Fibroblast of upper back skin (primary cell): ENCODE measurements around the gene MECP2.

Source experiments
- DNase-seq: peaks from one replicate; pipeline ENCODE4 v3.0.0-alpha.2; 2013

MECP2 gene

GRCh38 chrX:154030715-154031305 lies 66.7 kb downstream of the MECP2 start:
- DNase-seq: no peak

DNA sequence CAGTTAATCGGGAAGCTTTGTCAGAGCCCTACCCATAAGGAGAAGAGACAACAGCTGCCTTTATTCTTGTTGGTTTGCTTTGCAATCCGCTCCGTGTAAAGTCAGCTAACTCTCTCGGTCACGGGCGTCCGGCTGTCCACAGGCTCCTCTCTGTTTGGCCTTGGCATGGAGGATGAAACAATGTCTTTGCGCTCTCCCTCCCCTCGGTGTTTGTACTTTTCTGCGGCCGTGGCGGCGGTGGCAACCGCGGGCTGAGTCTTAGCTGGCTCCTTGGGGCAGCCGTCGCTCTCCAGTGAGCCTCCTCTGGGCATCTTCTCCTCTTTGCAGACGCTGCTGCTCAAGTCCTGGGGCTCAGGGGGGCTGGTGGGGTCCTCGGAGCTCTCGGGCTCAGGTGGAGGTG lies 67.3 kb downstream of the MECP2 start:
- no peak for DNase-seq

- no peak for DNase-seq
Measured at GRCh38 chrX:154029439-154029838, 68.1 kb downstream of the MECP2 start.

- DNase-seq: no peak
Measured at GRCh38 chrX:154028502-154029184, 68.9 kb downstream of the MECP2 start.

DNA sequence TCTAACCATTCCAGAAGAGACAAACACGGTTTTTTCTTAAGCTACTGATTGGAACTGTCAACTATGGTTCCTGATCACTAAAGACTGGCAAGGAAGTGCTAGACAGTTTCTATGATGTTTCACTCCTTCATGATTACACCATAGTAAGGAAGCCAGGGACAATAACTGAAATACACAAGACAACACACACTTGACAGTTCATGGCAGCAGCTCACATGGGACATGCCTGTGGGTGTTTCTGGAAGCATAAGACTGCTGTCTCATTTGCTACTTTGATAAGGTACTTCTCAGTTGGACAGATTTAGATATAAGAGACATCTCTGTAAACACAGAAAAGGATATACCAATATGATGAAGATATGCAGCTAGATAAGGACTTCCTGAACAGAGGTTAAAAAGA lies 69.5 kb downstream of the MECP2 start:
- no peak for DNase-seq

- DNase-seq: no peak
Measured at GRCh38 chrX:154027022-154027402, 70.5 kb downstream of the MECP2 start.

- DNase-seq: no peak
Measured at GRCh38 chrX:154026136-154027021, 71.1 kb downstream of the MECP2 start.

- DNase-seq: no peak
Measured at GRCh38 chrX:154025230-154025629, 72.3 kb downstream of the MECP2 start.

- no peak for DNase-seq
Measured at GRCh38 chrX:154024271-154024670, 73.2 kb downstream of the MECP2 start.

- DNase-seq: no peak
Measured at GRCh38 chrX:154023276-154024000, 74.1 kb downstream of the MECP2 start.

- DNase-seq: no peak
Measured at GRCh38 chrX:154022108-154022507, 75.4 kb downstream of the MECP2 start.

- peak; percentile 31 for DNase-seq
Measured at GRCh38 chrX:154021131-154021611, 76.3 kb downstream of the MECP2 start.

- DNase-seq: no peak
Measured at GRCh38 chrX:154020536-154021115, 76.9 kb downstream of the MECP2 start.

DNA sequence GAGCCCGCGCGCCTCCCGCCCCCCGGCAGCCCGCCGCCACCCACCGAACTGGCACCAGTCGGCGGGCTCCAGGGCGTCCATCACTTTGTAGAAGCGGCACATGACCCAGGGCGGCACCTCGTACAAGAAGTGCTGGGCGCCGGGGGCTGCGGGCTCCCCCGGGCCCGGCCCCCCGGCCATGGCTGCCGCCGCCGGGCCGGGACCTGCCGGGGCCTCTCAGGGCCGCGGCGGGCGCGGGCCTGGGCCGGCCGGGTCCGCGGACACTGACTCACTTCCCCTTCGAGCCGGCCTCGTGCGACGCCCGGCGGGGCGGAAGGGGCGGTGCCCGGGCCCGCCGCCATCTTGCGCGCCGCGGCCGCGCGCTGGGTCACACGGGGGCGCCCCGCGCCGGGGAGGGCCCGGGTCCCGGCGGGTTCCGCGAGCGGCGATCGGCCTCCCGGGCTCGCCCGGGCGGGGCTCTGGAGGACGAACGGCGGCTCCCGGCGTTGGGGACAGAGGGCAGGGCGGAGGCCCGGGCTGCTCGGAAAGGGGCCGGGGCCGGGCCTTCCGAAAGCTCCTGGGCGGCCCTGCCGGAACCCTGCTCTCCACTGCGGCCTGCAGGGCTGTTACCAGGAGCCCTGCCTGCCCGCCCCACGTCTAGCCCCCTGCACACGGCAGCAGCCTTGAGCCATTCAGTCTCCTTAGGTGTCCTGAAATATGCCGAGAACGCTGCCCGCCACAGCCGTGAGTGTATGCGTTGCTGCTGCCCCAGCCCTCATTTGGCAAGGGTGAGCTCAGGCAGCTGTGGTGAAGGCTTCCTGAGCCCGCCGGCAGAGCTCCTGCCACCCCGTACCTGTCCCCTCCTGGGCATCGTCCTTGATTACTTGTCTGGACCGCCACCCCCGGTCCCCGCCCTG lies 77.6 kb downstream of the MECP2 start, which contains the start of gene IRAK1:
TSS of gene IRAK1 (minus strand) at position 270 of the 896 bp plus-strand sequence. CDS start at position 180, 90 bp downstream.
- peak; percentile 49 for DNase-seq

- no peak for DNase-seq
Measured at GRCh38 chrX:154019061-154019621, 78.4 kb downstream of the MECP2 start.

DNA sequence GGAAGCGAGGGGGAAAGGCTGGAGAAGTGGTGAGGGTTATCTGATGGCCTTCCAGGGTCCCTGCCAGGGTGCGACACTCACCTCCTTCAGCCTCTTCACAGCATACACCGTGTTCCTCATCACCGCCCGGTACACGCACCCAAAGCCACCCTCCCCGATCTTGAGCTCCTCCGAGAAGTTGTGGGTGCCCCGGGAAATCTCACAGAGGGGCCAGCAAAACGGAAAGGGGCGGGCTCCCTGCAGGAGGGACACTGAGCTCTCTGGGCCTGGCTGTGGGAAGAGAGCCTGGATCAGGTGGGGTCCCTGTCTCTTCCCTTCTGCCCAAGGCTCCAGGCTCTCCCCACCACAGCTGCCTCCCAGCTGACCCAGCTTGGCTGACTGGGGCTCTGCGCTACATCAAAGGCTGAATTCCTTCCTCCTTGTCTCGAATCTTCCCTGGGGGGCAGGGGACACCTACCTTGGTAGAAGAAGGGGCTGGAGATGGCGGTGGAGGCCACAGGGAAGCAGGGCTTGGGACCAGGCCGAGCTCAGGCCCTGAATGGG lies 78.9 kb downstream of the MECP2 start:
- no peak for DNase-seq

DNA sequence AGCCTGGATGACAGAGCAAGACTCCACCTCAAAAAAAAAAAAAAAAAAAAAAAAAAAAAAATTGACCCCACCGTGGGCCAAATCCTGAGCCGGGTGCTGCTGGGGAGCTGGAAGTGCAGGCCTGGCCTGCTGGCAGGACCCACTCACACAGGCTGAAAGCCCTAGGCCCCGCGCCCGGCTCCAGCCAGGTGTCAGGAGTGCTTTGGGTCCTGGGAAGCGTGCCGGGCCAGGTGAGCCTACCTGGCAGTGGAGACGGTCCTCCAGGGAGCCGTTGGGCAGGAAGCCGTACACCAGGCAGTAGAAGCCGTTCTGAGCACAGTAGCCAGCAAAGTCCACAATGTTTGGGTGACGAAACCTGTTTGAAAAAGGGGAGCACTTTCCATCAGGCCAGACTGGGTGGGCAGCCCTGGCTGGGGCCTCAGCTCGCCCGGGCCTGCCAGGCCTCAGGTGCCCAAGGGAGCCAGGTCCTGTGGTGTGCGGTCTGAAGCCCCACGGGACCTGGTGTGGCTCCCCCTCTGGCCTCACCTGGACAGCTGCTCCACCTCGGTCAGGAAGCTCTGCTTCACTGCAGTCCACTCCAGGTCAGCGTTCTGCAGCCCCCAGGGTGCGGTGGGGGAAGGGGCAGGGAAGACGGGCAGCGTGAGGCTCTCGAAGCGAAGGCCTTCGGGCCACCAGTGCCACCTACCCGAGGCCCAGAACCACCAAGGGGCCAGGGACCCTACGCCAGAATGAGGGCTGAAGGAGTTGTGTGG lies 79.6 kb downstream of the MECP2 start:
- DNase-seq: no peak

DNA sequence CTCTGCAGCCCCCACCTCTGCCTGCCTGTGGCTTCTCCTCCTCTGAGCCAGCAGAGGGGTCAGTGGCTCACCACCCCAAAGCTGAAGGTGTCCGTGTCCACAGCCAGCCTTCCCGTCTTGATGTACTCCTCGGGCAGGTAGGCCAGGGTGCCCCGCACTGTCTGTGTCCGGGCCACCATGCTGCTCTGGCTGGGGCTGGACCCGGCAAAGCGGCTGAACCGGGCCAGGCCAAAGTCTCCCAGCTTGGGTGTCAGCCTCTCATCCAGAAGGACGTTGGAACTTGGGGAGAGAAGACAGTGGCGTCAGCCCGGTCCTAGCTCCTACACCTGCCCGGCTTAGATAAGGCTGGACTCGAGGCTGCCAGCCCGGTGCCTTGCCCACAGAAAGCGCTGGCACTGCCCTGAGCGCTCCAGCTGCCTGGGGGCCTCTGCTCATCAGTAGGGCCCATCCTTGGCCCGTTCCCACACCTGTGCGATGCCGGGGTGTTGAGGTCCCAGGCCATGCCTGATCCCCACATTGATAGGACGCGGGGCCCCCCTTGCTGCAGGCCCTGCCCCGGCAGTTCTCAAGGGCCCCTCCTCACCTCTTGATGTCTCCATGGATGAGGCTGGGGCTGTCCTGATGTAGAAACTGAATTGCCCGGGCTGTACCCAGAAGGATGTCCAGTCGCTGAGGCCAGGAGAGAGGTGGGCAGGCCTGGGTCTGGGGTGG lies 81.0 kb downstream of the MECP2 start:
- DNase-seq: no peak

GRCh38 chrX:154015581-154016264 lies 81.8 kb downstream of the MECP2 start:
- DNase-seq: no peak
